WTC11 (cell line): ENCODE results near the gene AQP12A. TPM values are rescaled to one million over a fixed set of nuclear protein-coding genes. Genes with fewer than 3 reads are reported as not detected.
"Not testable (repeated sequence)": the region's sequence is repeated elsewhere in the genome, so short reads cannot be mapped to it uniquely, and the experiment has no call there.

Experiments used
- ATAC-seq: fragments of 200-7000 bp; cut with Tn5 transposase; 2 replicates; pipeline ENCODE4 v1.10.0; 2021; ENCODE audit warnings: mild to moderate bottlenecking, moderate library complexity
- CTCF ChIA-PET: fragments of 300-600 bp; sonication (Branson Sonifier 250); formaldehyde crosslinking; loops from one replicate; lab custom pipeline; 2021; ENCODE audit warnings: antibody characterized with exemption; lab: Charles Lee
- POLR2A ChIA-PET: fragments of 350-600 bp; sonication (Branson Sonifier 250); formaldehyde crosslinking; loops from one replicate; lab custom pipeline; 2021; ENCODE audit warnings: antibody characterized with exemption; lab: Charles Lee
- DNase-seq: peaks from one replicate; pipeline ENCODE4 v3.0.0; 2021; ENCODE audit warnings: low spot score
- H3K27ac Mint-ChIP-seq: 2 replicates; pipeline ENCODE4 v1.8.0; 2021; ENCODE audit warnings: mixed read lengths
- H3K27me3 Mint-ChIP-seq: 2 replicates; pipeline ENCODE4 v1.8.0; 2021; ENCODE audit warnings: low read depth, mild to moderate bottlenecking, moderate library complexity, mixed read lengths
- H3K36me3 Mint-ChIP-seq: 2 replicates; pipeline ENCODE4 v1.8.0; 2021; ENCODE audit warnings: mixed read lengths
- H3K4me1 Mint-ChIP-seq: 2 replicates; pipeline ENCODE4 v1.8.0; 2022; ENCODE audit warnings: mixed read lengths
- H3K4me3 Mint-ChIP-seq: 2 replicates; pipeline ENCODE4 v1.8.0; 2021; ENCODE audit warnings: mild to moderate bottlenecking, moderate library complexity, mixed read lengths
- H3K9me3 Mint-ChIP-seq: 2 replicates; pipeline ENCODE4 v1.8.0; 2021; ENCODE audit warnings: mixed read lengths
- FOXK1 ChIP-seq: sonication (generic); formaldehyde crosslinking; IDR thresholded peaks from 2 replicates; pipeline ENCODE4 v1.8.0; 2022; ENCODE audit warnings: mild to moderate bottlenecking, moderate library complexity, missing genetic modification reagents
- GABPB1 ChIP-seq: sonication (generic); formaldehyde crosslinking; IDR thresholded peaks from 2 replicates; pipeline ENCODE4 v1.8.1; 2023; ENCODE audit warnings: mild to moderate bottlenecking, missing genetic modification reagents
- HMGA2 ChIP-seq: fragments of 250-450 bp; sonication (Bioruptor Pico); IDR thresholded peaks from 2 replicates; pipeline ENCODE4 v1.4.0; 2021; ENCODE audit warnings: mild to moderate bottlenecking, moderate library complexity
- JAZF1 ChIP-seq: fragments of 250-450 bp; sonication (Bioruptor Pico); IDR thresholded peaks from 2 replicates; pipeline ENCODE4 v1.9.0; 2021; ENCODE audit warnings: moderate library complexity, mild to moderate bottlenecking, inconsistent platforms
- ZNF232 ChIP-seq: sonication (generic); formaldehyde crosslinking; IDR thresholded peaks from 2 replicates; pipeline ENCODE4 v1.8.0; 2022; ENCODE audit warnings: mild to moderate bottlenecking, missing genetic modification reagents
- total RNA-seq: library from RNA; stranded (reverse); gene quantifications from 3 replicates; pipeline ENCODE4 v1.2.3, GENCODE V29; 2021
- TF ChIP-seq, protein P1 (sequence below): sonication (generic); formaldehyde crosslinking; IDR thresholded peaks from 2 replicates; pipeline ENCODE4 v1.8.0; 2022; ENCODE audit warnings: missing genetic modification reagents
- TF ChIP-seq, protein P2 (sequence below): sonication (generic); formaldehyde crosslinking; IDR thresholded peaks from 2 replicates; pipeline ENCODE4 v1.8.0; 2022; ENCODE audit warnings: mild to moderate bottlenecking, missing genetic modification reagents
- TF ChIP-seq, protein P3 (sequence below): sonication (generic); formaldehyde crosslinking; IDR thresholded peaks from 2 replicates; pipeline ENCODE4 v1.8.0; 2023; ENCODE audit warnings: mild to moderate bottlenecking, missing genetic modification reagents
- TF ChIP-seq, protein P4 (sequence below): sonication (generic); formaldehyde crosslinking; IDR thresholded peaks from 2 replicates; pipeline ENCODE4 v1.8.0; 2023; ENCODE audit warnings: missing genetic modification reagents
- TF ChIP-seq, protein P5 (sequence below): fragments of 250-450 bp; sonication (Bioruptor Pico); IDR thresholded peaks from 2 replicates; pipeline ENCODE4 v2.1.2; 2022; ENCODE audit warnings: mild to moderate bottlenecking, moderate library complexity

AQP12A gene
- total RNA-seq, 1 experiment from 2014 or later, result not detected

DNA sequence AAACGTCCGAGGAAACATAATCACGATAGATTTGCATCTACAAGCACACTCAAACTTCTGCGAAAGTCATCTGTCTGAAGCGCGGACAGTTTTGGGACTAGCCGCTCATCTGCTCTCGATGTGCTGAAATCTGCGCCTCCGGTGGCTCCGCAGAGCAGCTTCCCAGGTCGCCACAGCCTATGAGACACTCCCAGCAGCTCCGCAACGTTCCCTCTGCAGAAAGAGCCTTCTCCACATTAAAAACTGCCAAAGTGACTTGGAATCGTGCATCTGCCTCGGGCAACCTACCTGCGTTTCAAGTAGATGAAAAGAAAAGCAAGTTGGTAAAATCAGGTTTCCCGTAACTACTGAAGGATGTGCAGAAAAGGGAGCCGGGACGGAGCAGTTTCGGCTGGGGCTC lies 8.9 kb downstream of the AQP12A start:
- POLR2A ChIA-PET, CTCF ChIA-PET: not testable (repeated sequence)

DNA sequence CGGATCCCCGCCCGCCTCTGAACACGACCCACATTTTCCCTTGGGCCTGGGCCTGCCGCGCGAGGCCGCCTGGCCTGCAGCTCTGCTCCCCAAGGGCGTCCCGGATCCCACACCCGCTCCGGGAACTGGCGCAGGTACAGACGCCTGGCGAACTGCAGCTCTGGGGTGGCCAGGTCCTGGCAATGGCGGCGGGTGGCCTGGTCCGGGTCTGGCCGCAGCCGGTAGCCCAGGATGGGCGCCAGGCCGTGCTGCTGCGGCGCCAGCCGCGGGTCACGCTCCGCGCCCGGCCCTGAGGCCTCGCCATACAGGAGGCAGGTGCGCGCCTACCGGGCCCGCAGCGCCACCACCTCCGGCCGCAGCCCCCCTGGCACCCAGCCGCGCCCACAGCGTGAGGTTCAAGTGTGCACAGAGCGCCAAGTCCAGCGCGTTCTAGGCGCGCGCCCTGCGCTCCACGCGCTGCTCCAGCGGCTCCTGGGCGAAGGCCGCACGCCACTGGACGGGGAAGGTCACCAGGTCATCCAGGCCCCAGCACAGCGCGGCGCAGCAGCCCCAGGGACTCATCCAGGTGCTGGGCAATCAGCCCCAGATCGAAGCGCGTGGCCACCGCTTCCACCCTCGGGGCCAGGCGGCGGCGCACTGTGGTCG lies 9.5 kb downstream of the AQP12A start:
- Mint-ChIP-seq H3K27me3 (no peaks in the 10 kb centered on the region), H3K9me3 (no peaks in the 10 kb centered on the region), H3K27ac (no peak overlapping the region), H3K4me3 (no peak overlapping the region), H3K4me1 (no peaks in the 10 kb centered on the region), H3K36me3 (no peaks in the 10 kb centered on the region)
- ChIA-PET CTCF (interaction anchor here (1.2 kb wide), 1 partner anchor 187 kb away, joined by 3 read pairs; no protein-coding TSS in a partner anchor), POLR2A (no interaction called here)
- TF ChIP-seq ZNF232 (CRISPR knock-in tag) (no peak), GABPB1 (CRISPR knock-in tag) (no peak), HMGA2 (CRISPR knock-in tag) (no peak), JAZF1 (no peak)
- TF ChIP-seq, protein P1, sequence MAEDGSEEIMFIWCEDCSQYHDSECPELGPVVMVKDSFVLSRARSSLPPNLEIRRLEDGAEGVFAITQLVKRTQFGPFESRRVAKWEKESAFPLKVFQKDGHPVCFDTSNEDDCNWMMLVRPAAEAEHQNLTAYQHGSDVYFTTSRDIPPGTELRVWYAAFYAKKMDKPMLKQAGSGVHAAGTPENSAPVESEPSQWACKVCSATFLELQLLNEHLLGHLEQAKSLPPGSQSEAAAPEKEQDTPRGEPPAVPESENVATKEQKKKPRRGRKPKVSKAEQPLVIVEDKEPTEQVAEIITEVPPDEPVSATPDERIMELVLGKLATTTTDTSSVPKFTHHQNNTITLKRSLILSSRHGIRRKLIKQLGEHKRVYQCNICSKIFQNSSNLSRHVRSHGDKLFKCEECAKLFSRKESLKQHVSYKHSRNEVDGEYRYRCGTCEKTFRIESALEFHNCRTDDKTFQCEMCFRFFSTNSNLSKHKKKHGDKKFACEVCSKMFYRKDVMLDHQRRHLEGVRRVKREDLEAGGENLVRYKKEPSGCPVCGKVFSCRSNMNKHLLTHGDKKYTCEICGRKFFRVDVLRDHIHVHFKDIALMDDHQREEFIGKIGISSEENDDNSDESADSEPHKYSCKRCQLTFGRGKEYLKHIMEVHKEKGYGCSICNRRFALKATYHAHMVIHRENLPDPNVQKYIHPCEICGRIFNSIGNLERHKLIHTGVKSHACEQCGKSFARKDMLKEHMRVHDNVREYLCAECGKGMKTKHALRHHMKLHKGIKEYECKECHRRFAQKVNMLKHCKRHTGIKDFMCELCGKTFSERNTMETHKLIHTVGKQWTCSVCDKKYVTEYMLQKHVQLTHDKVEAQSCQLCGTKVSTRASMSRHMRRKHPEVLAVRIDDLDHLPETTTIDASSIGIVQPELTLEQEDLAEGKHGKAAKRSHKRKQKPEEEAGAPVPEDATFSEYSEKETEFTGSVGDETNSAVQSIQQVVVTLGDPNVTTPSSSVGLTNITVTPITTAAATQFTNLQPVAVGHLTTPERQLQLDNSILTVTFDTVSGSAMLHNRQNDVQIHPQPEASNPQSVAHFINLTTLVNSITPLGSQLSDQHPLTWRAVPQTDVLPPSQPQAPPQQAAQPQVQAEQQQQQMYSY (CRISPR knock-in tag), result peak; percentile 55; the same call in 1 of the 2 replicates
- ATAC-seq (peak; percentile 29), DNase-seq (peak; percentile 33)

More for the DNA sequence above, 8.9 kb downstream of the AQP12A start:
- not testable (repeated sequence) for H3K36me3 Mint-ChIP-seq, H3K9me3 Mint-ChIP-seq, DNase-seq, ATAC-seq, H3K4me1 Mint-ChIP-seq, H3K4me3 Mint-ChIP-seq, H3K27me3 Mint-ChIP-seq, H3K27ac Mint-ChIP-seq

DNA sequence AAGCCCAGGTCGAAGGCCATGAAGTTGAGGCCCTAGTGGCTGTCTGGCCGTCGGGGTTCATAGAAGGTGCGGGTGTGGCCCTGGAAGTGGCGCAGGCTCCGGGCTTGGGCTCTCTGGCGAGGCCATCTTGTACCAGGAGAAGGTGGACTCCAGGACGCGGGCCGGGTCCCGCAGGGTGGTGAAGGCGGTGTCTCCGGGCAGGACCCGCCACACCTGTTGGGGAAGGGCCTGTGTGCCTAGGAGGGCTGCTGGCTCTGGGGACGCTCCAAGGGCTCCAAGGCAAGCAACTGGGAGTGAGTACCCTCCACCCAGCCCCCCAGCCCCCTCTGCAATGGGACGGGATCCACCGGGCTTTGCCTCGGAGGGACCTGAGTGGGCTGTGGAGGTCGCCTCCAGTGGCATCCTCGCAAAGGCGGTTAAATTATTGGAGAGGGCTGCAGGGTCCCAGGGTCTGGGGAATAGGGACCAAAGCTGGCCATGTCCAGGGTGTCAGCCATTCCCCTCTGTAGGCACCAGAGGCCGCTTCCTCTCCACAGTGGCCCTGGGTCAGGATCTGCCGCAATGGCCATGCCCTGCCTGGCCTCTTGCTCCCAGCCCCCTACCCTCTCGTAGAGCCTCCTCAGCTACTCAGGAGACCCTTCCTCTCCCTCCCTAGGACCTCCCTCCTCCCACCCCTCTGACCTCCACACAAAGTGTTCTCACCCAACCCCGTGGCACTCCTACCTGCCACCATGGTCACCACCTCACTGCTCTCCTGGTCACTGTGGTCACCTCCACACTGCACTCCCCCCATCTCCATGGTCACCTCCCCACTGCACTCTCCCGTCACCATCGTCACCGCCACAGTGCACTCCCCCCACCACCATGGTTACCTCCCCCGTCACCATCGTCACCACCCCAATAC lies 10.3 kb downstream of the AQP12A start:
- ATAC-seq (no peak), DNase-seq (peak; percentile 17)
- no peaks in the 10 kb centered on the region for H3K36me3 Mint-ChIP-seq
- no peaks in the 10 kb centered on the region for H3K9me3 Mint-ChIP-seq
- ChIA-PET POLR2A (interaction anchor here (0.7 kb wide), 1 partner anchor 182 kb away, joined by 4 read pairs; no protein-coding TSS in a partner anchor), CTCF (interaction anchor here (1.2 kb wide), 1 partner anchor 188 kb away, joined by 3 read pairs; no protein-coding TSS in a partner anchor)
- TF ChIP-seq, protein P2, sequence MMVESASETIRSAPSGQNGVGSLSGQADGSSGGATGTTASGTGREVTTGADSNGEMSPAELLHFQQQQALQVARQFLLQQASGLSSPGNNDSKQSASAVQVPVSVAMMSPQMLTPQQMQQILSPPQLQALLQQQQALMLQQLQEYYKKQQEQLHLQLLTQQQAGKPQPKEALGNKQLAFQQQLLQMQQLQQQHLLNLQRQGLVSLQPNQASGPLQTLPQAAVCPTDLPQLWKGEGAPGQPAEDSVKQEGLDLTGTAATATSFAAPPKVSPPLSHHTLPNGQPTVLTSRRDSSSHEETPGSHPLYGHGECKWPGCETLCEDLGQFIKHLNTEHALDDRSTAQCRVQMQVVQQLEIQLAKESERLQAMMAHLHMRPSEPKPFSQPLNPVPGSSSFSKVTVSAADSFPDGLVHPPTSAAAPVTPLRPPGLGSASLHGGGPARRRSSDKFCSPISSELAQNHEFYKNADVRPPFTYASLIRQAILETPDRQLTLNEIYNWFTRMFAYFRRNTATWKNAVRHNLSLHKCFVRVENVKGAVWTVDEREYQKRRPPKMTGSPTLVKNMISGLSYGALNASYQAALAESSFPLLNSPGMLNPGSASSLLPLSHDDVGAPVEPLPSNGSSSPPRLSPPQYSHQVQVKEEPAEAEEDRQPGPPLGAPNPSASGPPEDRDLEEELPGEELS, result no peak
- TF ChIP-seq, protein P3, sequence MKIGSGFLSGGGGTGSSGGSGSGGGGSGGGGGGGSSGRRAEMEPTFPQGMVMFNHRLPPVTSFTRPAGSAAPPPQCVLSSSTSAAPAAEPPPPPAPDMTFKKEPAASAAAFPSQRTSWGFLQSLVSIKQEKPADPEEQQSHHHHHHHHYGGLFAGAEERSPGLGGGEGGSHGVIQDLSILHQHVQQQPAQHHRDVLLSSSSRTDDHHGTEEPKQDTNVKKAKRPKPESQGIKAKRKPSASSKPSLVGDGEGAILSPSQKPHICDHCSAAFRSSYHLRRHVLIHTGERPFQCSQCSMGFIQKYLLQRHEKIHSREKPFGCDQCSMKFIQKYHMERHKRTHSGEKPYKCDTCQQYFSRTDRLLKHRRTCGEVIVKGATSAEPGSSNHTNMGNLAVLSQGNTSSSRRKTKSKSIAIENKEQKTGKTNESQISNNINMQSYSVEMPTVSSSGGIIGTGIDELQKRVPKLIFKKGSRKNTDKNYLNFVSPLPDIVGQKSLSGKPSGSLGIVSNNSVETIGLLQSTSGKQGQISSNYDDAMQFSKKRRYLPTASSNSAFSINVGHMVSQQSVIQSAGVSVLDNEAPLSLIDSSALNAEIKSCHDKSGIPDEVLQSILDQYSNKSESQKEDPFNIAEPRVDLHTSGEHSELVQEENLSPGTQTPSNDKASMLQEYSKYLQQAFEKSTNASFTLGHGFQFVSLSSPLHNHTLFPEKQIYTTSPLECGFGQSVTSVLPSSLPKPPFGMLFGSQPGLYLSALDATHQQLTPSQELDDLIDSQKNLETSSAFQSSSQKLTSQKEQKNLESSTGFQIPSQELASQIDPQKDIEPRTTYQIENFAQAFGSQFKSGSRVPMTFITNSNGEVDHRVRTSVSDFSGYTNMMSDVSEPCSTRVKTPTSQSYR, result no peak
- no peak for TF ChIP-seq GABPB1 (CRISPR knock-in tag)
- TF ChIP-seq, protein P4, sequence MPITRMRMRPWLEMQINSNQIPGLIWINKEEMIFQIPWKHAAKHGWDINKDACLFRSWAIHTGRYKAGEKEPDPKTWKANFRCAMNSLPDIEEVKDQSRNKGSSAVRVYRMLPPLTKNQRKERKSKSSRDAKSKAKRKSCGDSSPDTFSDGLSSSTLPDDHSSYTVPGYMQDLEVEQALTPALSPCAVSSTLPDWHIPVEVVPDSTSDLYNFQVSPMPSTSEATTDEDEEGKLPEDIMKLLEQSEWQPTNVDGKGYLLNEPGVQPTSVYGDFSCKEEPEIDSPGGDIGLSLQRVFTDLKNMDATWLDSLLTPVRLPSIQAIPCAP (CRISPR knock-in tag), result no peak
- no peak for TF ChIP-seq FOXK1 (CRISPR knock-in tag)
- TF ChIP-seq, protein P5, sequence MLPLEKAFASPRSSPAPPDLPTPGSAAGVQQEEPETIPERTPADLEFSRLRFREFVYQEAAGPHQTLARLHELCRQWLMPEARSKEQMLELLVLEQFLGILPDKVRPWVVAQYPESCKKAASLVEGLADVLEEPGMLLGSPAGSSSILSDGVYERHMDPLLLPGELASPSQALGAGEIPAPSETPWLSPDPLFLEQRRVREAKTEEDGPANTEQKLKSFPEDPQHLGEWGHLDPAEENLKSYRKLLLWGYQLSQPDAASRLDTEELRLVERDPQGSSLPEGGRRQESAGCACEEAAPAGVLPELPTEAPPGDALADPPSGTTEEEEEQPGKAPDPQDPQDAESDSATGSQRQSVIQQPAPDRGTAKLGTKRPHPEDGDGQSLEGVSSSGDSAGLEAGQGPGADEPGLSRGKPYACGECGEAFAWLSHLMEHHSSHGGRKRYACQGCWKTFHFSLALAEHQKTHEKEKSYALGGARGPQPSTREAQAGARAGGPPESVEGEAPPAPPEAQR (CRISPR knock-in tag), result no peak
- H3K27ac Mint-ChIP-seq, result no peak overlapping the region
- H3K4me3 Mint-ChIP-seq, result no peak overlapping the region
- no peaks in the 10 kb centered on the region for H3K4me1 Mint-ChIP-seq
- no peaks in the 10 kb centered on the region for H3K27me3 Mint-ChIP-seq
